Breast epithelium (tissue), 3 donors: ENCODE results near the gene AFMID.

Source experiments
- CTCF ChIP-seq, 3 donors: fragments of 450-650 bp; IDR thresholded peaks; one replicate each; pipeline ENCODE4 v1.5.1; 2016 to 2017; ENCODE audit warnings: antibody characterized with exemption in 3 of 3, mild to moderate bottlenecking in 3 of 3, moderate library complexity in 3 of 3
- POLR2A ChIP-seq: fragments of 450-650 bp; IDR thresholded peaks from one replicate; pipeline ENCODE4 v1.6.1; 2016; ENCODE audit warnings: antibody characterized with exemption, mild to moderate bottlenecking, moderate library complexity
- POLR2AphosphoS5 ChIP-seq, 3 donors: sonication (generic); formaldehyde crosslinking; IDR thresholded peaks; one replicate each; pipeline ENCODE4 v1.6.1; 2017; ENCODE audit warnings: antibody characterized with exemption in 3 of 3

GRCh38 chr17:78170692-78171590 is 16.2 kb upstream of the AFMID start:
- TF ChIP-seq CTCF (IDR thresholded peaks at IDR 0.05) = no peak
- no peak for TF ChIP-seq POLR2A
- no peak for TF ChIP-seq POLR2AphosphoS5 (IDR thresholded peaks at IDR 0.05)
